Ishikawa (cell line): Measurements from ENCODE around the gene SLC9A1.

Source experiments
- CREB1 ChIP-seq: IDR thresholded peaks from 2 replicates; pipeline ENCODE4 v1.6.1; 2012; ENCODE audit warnings: low read depth
- FOXM1 ChIP-seq: IDR thresholded peaks from 2 replicates; pipeline ENCODE4 v1.6.1; 2012; ENCODE audit warnings: low read depth, borderline replicate concordance

DNA sequence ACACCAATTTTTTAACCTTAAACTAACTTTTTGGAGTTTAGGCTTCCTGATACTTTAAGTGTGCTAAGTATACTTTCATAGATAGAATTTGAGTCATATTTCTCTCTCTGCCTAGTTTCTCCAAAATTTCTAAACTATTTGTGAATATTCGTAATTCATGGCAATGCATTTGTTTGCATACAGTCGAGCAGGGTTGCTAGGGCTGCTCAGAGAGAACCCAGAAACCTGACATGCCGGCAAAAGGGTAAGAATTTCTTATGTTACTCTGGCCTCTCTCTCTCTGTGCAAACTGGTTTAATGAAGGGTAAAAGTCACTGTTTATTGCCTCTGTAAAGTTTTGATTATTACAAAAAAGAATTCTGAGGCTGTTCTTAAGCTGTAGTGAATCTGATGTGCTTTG is 25.1 kb upstream of the SLC9A1 start:
- TF ChIP-seq CREB1, result no peak
- TF ChIP-seq FOXM1, result no peak
